H1 (cell line): ENCODE results near the gene RPL32. TPM values are rescaled to one million over a fixed set of nuclear protein-coding genes. Genes with fewer than 3 reads are reported as not detected.

ENCODE experiments used
- ASH2L ChIP-seq: fragments of 200-600, 300-600 bp; sonication (generic); IDR thresholded peaks from one replicate; pipeline ENCODE4 v1.7.1; 2017; ENCODE audit warnings: low read length
- TAF1 ChIP-seq: IDR thresholded peaks from 2 replicates; pipeline ENCODE4 v1.6.1; 2011; ENCODE audit warnings: mild to moderate bottlenecking, low read depth, low read length
- polyA plus RNA-seq, 7 experiments: library from polyadenylated mRNA; depleted of rRNA in 3 of 7; stranded (reverse) in 5 of 7; unstranded in 2 of 7; fragments of >200 nt in 5 of 7; fragments of 200-250 nt in 2 of 7; gene quantifications; 1 replicate in 5 of 7; 2 replicates in 1 of 7; 4 replicates in 1 of 7; pipeline versions ENCODE4 v1.2.1 to v1.2.3, GENCODE V29; 2011 to 2013; ENCODE audit warnings: missing spikeins in 2 of 7, mixed read lengths in 2 of 7
- total RNA-seq: library from RNA; stranded (reverse); fragmentation: NEBNext Ultra II Directional; extraction: Animal tissue kit (Norgen Biotek cat#: 25700); gene quantifications from 2 replicates; pipeline ENCODE4 v1.2.1, GENCODE V29; 2021

The RPL32 gene
- total and polyA plus RNA-seq, 2 of the 8 experiments (the other 6 are each of a cell fraction or from before 2014, with no cell fraction given) = 1,443 to 2,043 TPM

DNA sequence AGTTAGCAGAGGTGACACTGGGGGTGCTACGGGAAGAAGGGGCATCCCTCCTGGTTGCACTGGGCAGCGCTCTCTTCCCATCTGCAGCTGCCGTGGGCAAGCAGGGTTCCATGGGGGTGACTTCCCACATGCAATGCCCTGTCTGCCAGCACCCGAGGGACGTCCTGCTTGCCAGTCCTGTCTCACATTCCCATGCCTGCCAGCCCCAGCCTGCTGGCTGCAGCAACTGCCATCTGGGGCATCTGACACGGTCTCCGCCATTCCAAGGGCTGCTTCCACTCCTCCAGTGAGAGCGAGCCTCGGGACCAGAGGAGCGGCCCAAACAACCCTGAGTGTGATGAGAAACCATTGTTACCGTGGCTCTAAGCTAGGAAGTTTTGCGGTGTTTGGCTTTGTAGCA lies 45.4 kb upstream of the RPL32 start (continued):
- TF ChIP-seq TAF1 (no peak), ASH2L (no peak)
- TF ChIP-seq, all 59 proteins: peak for 0
